LNCAP (cell line): ENCODE measurements around the gene SCN5A.
A peak's percentile ranks its signal among the peaks of the same experiment; 100 is the strongest.

Experiments
- CTCF ChIP-seq: fragments of 450-650 bp; IDR thresholded peaks from 2 replicates; pipeline ENCODE4 v1.5.1; 2017; ENCODE audit warnings: mild to moderate bottlenecking

Gene SCN5A

GRCh38 chr3:38652934-38653333 lies 3.4 kb upstream of the SCN5A start:
- TF ChIP-seq CTCF, result no peak

GRCh38 chr3:38651153-38651789 lies 1.8 kb upstream of the SCN5A start:
- TF ChIP-seq CTCF, result peak; percentile 92

- TF ChIP-seq CTCF, result no peak
These were observed 913 bp upstream of the SCN5A start for GRCh38 chr3:38650248-38650951.

GRCh38 chr3:38648659-38649499 lies 608 bp downstream of the SCN5A start:
- TF ChIP-seq CTCF, result no peak

- no peak for TF ChIP-seq CTCF
These were observed 1.3 kb downstream of the SCN5A start for GRCh38 chr3:38648024-38648658.

- no peak for TF ChIP-seq CTCF
These were observed 2.1 kb downstream of the SCN5A start for GRCh38 chr3:38647217-38647970.

GRCh38 chr3:38646630-38647029 lies 2.9 kb downstream of the SCN5A start:
- peak; percentile 60 for TF ChIP-seq CTCF
